Mucosa of stomach (tissue), 1 donor: ENCODE data around the gene CD79B.

Experiments
- H3K27me3 ChIP-seq: one replicate; pipeline ENCODE4 v1.7.0; 2013; ENCODE audit warnings: mild to moderate bottlenecking, low read length; ENCODE audit not compliant: control insufficient read depth, insufficient read depth
- H3K36me3 ChIP-seq: one replicate; pipeline ENCODE4 v1.7.0; 2013; ENCODE audit warnings: low read length; ENCODE audit not compliant: control insufficient read depth, insufficient read depth
- H3K4me1 ChIP-seq: one replicate; pipeline ENCODE4 v1.7.0; 2013; ENCODE audit warnings: mild to moderate bottlenecking, low read length; ENCODE audit not compliant: control insufficient read depth, insufficient read depth
- H3K4me3 ChIP-seq: one replicate; pipeline ENCODE4 v1.7.0; 2013; ENCODE audit warnings: low read length
- H3K9ac ChIP-seq: one replicate; pipeline ENCODE4 v1.7.0; 2013; ENCODE audit warnings: mild to moderate bottlenecking, low read length, moderate library complexity
- H3K9me3 ChIP-seq: one replicate; pipeline ENCODE4 v1.7.0; 2013; ENCODE audit warnings: mild to moderate bottlenecking, low read length, moderate library complexity; ENCODE audit not compliant: control insufficient read depth
- donor health status: Pancreatic carcinoma.

CD79B gene

DNA sequence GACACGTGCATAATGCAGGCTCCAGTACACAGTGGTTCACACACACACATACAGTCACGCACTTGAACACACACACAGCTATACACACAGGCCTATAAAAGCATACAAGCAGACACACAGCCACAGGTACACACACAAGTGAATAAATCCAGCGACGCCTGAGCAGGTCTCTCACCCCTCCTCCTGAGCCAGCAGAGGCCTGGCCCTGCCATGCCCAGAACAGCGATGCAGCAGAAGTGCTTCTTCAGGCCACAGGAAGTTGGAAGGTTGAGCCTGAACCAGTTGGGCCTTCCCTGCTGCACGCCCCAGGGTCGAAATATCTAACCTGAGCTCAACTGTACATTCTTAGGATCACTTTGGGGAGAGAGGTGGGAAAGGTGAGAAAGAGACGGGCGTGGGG lies 7.3 kb upstream of the CD79B start:
- no peaks in the 10 kb centered on the region for H3K36me3 ChIP-seq
- H3K4me3 ChIP-seq = no peak overlapping the region
- peaks cover 4% of the 10 kb centered on the region for H3K27me3 ChIP-seq
- H3K9ac ChIP-seq = no peak overlapping the region
- no peaks in the 10 kb centered on the region for H3K9me3 ChIP-seq
- H3K4me1 ChIP-seq = no peaks in the 10 kb centered on the region

DNA sequence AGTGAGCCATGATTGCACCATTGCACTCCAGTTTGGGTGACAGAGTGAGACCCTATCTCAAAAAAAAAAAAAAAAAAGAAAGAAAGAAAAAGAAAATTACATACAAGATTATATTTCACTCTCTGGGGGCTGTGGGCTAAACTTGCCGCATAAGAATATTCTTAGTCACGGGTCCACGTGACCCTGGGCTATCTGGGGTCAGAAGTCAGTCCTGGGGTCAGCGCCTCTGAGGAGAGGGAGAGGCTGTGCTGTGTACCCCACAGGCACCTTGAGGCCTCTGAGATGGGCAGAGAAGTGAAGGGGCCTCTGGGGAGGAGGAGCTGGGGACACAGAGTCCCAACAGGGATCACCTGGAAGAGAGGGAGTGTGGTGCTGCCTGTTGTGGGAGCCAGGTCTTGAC lies 5.8 kb upstream of the CD79B start:
- Histone ChIP-seq H3K9ac (no peak overlapping the region), H3K27me3 (peaks cover 4% of the 10 kb centered on the region), H3K4me3 (no peak overlapping the region)

DNA sequence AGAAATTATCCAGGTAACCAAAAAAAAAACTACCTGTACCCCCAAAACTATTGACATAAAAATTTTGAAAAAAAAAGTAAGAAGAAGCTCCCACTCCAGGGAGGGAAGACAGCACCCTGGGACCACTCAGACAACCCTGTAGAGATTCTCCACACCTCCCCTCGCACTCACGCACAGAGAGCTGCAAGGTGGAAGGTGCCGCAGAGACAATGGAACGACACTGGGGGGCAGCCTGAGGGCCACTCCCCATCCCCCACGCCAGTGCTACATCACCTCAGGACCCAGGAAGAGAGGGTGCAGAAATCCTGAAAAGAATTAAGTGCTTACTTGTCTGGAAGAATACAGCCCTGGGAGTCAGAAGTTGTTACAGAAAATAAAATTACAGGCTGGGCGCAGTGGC lies 5.2 kb upstream of the CD79B start:
- no peaks in the 10 kb centered on the region for H3K4me1 ChIP-seq
- no peaks in the 10 kb centered on the region for H3K36me3 ChIP-seq
- no peak overlapping the region for H3K9ac ChIP-seq

More for the DNA sequence above, 5.8 kb upstream of the CD79B start:
- Histone ChIP-seq H3K4me1 (no peaks in the 10 kb centered on the region), H3K36me3 (no peaks in the 10 kb centered on the region), H3K9me3 (no peaks in the 10 kb centered on the region)

GRCh38 chr17:63934183-63935112 lies 2.3 kb upstream of the CD79B start:
- peaks cover 4% of the 10 kb centered on the region for H3K27me3 ChIP-seq
- H3K4me1 ChIP-seq = no peaks in the 10 kb centered on the region
- H3K36me3 ChIP-seq = no peaks in the 10 kb centered on the region
- no peak overlapping the region for H3K9ac ChIP-seq
- H3K9me3 ChIP-seq = no peaks in the 10 kb centered on the region
- no peak overlapping the region for H3K4me3 ChIP-seq

More for the DNA sequence above, 5.2 kb upstream of the CD79B start:
- Histone ChIP-seq H3K9me3 (no peaks in the 10 kb centered on the region), H3K27me3 (peaks cover 4% of the 10 kb centered on the region), H3K4me3 (no peak overlapping the region)

DNA sequence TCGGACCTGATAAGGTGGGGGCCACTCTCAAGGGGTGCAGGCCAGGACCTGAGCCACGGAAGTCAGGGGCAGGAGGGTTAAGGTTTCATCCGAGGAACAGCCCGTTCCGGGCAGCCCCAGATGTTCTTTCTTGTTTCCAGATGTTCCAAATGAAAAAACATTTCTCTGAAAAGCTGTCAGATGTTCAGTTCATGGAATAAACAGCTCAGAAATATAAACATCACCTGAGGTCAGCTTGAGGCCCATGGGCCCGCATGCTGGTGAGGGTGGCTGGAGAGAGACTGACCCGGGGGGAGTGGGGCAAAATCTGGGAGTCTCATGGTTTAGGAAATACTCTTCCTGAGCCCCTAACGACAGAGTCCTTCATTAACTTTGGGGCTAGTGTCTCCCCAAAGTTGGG lies 1.5 kb upstream of the CD79B start:
- Histone ChIP-seq H3K36me3 (no peaks in the 10 kb centered on the region), H3K9ac (no peak overlapping the region), H3K9me3 (no peaks in the 10 kb centered on the region), H3K4me1 (no peaks in the 10 kb centered on the region), H3K27me3 (peaks cover 4% of the 10 kb centered on the region), H3K4me3 (no peak overlapping the region)

DNA sequence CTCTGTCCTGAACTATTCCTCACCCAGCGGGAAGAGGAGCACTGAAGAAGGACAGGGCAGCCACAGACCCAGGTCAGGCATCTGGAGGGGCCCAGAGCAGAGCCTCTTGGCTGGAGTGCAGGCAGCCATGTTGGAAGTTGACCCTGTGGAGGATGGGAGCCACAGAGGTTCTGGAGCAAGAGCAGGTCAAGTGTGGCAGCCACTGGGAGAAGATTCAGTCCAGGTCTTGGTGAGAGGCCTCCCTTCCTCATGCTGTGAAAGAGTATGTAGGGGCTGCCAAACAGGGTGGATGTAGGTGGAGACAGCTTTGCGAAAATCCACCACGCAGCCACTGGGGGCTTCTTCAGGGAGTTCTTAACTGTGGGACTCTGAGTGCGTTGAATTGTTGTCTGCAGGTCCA lies 590 bp upstream of the CD79B start:
- peaks cover 4% of the 10 kb centered on the region for H3K27me3 ChIP-seq
- no peak overlapping the region for H3K9ac ChIP-seq
- H3K4me3 ChIP-seq = no peak overlapping the region
- no peaks in the 10 kb centered on the region for H3K9me3 ChIP-seq
- H3K36me3 ChIP-seq = no peaks in the 10 kb centered on the region
- H3K4me1 ChIP-seq = no peaks in the 10 kb centered on the region

- Histone ChIP-seq H3K27me3 (peaks cover 4% of the 10 kb centered on the region), H3K9me3 (no peaks in the 10 kb centered on the region), H3K9ac (no peak overlapping the region), H3K4me1 (no peaks in the 10 kb centered on the region), H3K4me3 (no peak overlapping the region), H3K36me3 (no peaks in the 10 kb centered on the region)
Observed at GRCh38 chr17:63930951-63931575, 1.1 kb downstream of the CD79B start.

DNA sequence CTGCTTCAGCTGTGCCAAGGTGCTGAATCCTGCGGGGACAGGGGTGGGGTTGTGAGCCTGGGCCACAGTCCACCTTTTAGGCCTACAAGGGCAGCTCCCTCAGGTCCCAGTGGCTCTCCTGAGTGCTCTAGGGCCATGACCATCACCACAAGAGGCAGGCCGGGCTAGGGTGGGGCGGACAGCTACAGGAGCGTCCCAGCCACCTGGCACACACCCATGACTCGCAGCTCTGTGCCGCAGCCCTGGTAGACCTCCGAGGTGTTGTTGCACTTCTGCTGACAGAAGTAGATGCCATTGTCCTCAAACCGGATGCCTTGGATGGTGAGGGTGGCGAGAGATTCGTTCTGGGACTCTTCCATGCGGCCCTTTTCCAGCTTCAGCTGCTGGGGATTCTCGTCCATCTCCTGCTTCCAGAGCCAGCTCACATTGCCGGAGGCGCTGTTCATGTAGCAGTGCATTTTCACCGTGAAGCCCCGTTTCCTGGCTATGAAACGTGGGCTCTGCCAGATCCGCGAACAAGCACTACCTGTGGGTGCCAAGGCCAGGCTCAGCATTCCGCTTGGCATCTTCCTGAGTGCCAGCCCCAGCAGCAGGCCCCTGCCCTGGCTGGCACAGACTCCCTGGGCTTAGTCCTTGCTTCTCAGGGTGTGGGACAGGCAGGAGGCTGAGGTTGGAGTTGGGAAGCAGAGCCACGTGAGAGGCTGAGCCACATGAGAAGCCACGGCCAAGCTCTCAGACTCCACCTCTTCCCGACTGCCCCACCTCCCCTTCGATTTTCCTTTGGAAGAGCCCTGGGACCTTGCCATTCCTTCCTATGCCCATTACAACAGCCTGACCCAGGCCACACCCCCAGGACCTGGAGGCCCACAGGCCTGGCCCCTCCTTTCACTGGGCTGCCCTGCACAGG lies 2.0 kb downstream of the CD79B start:
- Histone ChIP-seq H3K4me1 (no peaks in the 10 kb centered on the region), H3K9me3 (no peaks in the 10 kb centered on the region), H3K36me3 (no peaks in the 10 kb centered on the region), H3K27me3 (peaks cover 4% of the 10 kb centered on the region), H3K9ac (no peak overlapping the region), H3K4me3 (no peak overlapping the region)

- Histone ChIP-seq H3K27me3 (no peaks in the 10 kb centered on the region), H3K9ac (no peak overlapping the region), H3K4me1 (no peaks in the 10 kb centered on the region), H3K4me3 (no peak overlapping the region), H3K36me3 (no peaks in the 10 kb centered on the region), H3K9me3 (no peaks in the 10 kb centered on the region)
Observed at GRCh38 chr17:63928966-63929695, 3.0 kb downstream of the CD79B start.

- Histone ChIP-seq H3K4me3 (no peak overlapping the region), H3K27me3 (no peaks in the 10 kb centered on the region), H3K9ac (no peak overlapping the region), H3K9me3 (no peaks in the 10 kb centered on the region), H3K36me3 (no peaks in the 10 kb centered on the region), H3K4me1 (no peaks in the 10 kb centered on the region)
Observed at GRCh38 chr17:63928172-63928666, 3.9 kb downstream of the CD79B start.

GRCh38 chr17:63927464-63928171 lies 4.5 kb downstream of the CD79B start:
- H3K27me3 ChIP-seq = no peaks in the 10 kb centered on the region
- no peaks in the 10 kb centered on the region for H3K9me3 ChIP-seq
- H3K4me3 ChIP-seq = no peak overlapping the region
- H3K4me1 ChIP-seq = no peaks in the 10 kb centered on the region
- no peaks in the 10 kb centered on the region for H3K36me3 ChIP-seq
- no peak overlapping the region for H3K9ac ChIP-seq
